Measurements from ENCODE around the gene SRGAP1. TPM values are rescaled to one million over a fixed set of nuclear protein-coding genes. Genes with fewer than 3 reads are reported as not detected.

The SRGAP1 gene
- total RNA-seq, 3 donors from 2014 or later, result 12.2 to 23.9 (median 15.9) TPM

GRCh38 chr12:63999853-64000252 lies 155.4 kb downstream of the SRGAP1 start:
- intact Hi-C loops (cut with DNase I, micrococcal nuclease), result loop anchor here in 1 of 2 donors (10.0 kb wide), 1 partner anchor 155 kb away; the partner anchor contains the start of gene SRGAP1
- DNase-seq (no peak), ATAC-seq (no peak)
- Histone ChIP-seq H3K36me3 (ENCODE audit: low read depth) (no peaks in the 10 kb centered on the region), H3K9me3 (no peaks in the 10 kb centered on the region), H3K4me1 (ENCODE audit: low read depth) (no peaks in the 10 kb centered on the region), H3K4me3 (no peak overlapping the region)
- TF ChIP-seq CTCF (IDR thresholded peaks at IDR 0.05), result no peak

- Histone ChIP-seq H3K4me3 (no peak overlapping the region), H3K4me1 (ENCODE audit: low read depth) (no peaks in the 10 kb centered on the region), H3K36me3 (ENCODE audit: low read depth) (no peaks in the 10 kb centered on the region), H3K9me3 (no peaks in the 10 kb centered on the region)
- ATAC-seq (no peak), DNase-seq (no peak)
- intact Hi-C loops (cut with DNase I, micrococcal nuclease), result loop anchor here in 1 of 2 donors (10.0 kb wide), 1 partner anchor 157 kb away; the partner anchor contains the start of gene SRGAP1
- TF ChIP-seq CTCF (IDR thresholded peaks at IDR 0.05), result no peak
Measured at GRCh38 chr12:64001439-64001838, 156.9 kb downstream of the SRGAP1 start.

GRCh38 chr12:64004641-64005040 lies 160.1 kb downstream of the SRGAP1 start:
- Histone ChIP-seq H3K36me3 (ENCODE audit: low read depth) (no peaks in the 10 kb centered on the region), H3K4me3 (no peak overlapping the region), H3K9me3 (no peaks in the 10 kb centered on the region), H3K4me1 (ENCODE audit: low read depth) (no peaks in the 10 kb centered on the region)
- intact Hi-C loops (cut with DNase I, micrococcal nuclease), result loop anchor here in 1 of 2 donors (10.0 kb wide), 1 partner anchor 160 kb away; the partner anchor contains the start of gene SRGAP1
- ATAC-seq (no peak), DNase-seq (no peak)
- TF ChIP-seq CTCF (IDR thresholded peaks at IDR 0.05), result no peak

GRCh38 chr12:64006211-64006825 lies 161.8 kb downstream of the SRGAP1 start:
- Histone ChIP-seq H3K36me3 (ENCODE audit: low read depth) (no peaks in the 10 kb centered on the region), H3K9me3 (no peaks in the 10 kb centered on the region), H3K4me3 (no peak overlapping the region), H3K4me1 (ENCODE audit: low read depth) (no peaks in the 10 kb centered on the region)
- DNase-seq (no peak), ATAC-seq (no peak)
- intact Hi-C loops (cut with DNase I, micrococcal nuclease), result loop anchor here in 1 of 2 donors (10.0 kb wide), 1 partner anchor 162 kb away; the partner anchor contains the start of gene SRGAP1
- TF ChIP-seq CTCF (IDR thresholded peaks at IDR 0.05), result no peak

GRCh38 chr12:64007853-64008252 lies 163.4 kb downstream of the SRGAP1 start:
- DNase-seq (no peak), ATAC-seq (no peak)
- TF ChIP-seq CTCF (IDR thresholded peaks at IDR 0.05), result no peak
- Histone ChIP-seq H3K9me3 (no peaks in the 10 kb centered on the region), H3K36me3 (ENCODE audit: low read depth) (no peaks in the 10 kb centered on the region), H3K4me3 (no peak overlapping the region), H3K4me1 (ENCODE audit: low read depth) (no peaks in the 10 kb centered on the region)
- intact Hi-C loops (cut with DNase I, micrococcal nuclease), result loop anchor here in 1 of 2 donors (10.0 kb wide), 1 partner anchor 163 kb away; the partner anchor contains the start of gene SRGAP1

Measured in mucosa of descending colon (tissue), 3 donors.